Middle frontal gyrus (tissue), 1 donor: ENCODE data around the gene ADAMTS8.

Experiments used
- DNase-seq: peaks from one replicate; pipeline ENCODE4 v3.0.0-alpha.2; 2015; ENCODE audit warnings: low spot score; ENCODE audit errors: extremely low spot score

Gene ADAMTS8

GRCh38 chr11:130420478-130421198, 7.8 kb downstream of the ADAMTS8 start:
- DNase-seq: no peak

- DNase-seq: no peak
These were observed 9.7 kb downstream of the ADAMTS8 start for GRCh38 chr11:130418756-130419155.

DNA sequence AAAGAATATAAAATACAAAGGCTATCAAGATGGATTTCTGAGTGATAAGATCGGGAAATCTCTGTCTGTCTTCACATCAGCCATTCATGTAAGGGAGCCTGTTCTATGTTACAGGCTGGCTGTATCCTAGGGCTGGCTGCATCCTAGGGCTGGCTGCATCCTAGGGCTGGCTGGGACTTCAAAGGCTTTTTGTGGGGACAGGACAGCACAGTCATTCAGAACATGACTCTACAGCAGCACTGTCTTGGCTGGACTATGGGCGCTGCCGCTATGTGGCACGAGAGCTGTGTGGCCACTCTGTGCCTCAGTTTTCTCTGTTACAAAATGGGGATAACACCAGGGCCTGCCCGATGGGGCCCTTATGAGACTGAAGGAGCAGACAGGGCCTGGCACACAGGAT, 10.2 kb downstream of the ADAMTS8 start:
- no peak for DNase-seq

- DNase-seq: no peak
These were observed 11.5 kb downstream of the ADAMTS8 start for GRCh38 chr11:130416906-130417305.

GRCh38 chr11:130416530-130416882, 11.9 kb downstream of the ADAMTS8 start:
- DNase-seq: no peak

DNA sequence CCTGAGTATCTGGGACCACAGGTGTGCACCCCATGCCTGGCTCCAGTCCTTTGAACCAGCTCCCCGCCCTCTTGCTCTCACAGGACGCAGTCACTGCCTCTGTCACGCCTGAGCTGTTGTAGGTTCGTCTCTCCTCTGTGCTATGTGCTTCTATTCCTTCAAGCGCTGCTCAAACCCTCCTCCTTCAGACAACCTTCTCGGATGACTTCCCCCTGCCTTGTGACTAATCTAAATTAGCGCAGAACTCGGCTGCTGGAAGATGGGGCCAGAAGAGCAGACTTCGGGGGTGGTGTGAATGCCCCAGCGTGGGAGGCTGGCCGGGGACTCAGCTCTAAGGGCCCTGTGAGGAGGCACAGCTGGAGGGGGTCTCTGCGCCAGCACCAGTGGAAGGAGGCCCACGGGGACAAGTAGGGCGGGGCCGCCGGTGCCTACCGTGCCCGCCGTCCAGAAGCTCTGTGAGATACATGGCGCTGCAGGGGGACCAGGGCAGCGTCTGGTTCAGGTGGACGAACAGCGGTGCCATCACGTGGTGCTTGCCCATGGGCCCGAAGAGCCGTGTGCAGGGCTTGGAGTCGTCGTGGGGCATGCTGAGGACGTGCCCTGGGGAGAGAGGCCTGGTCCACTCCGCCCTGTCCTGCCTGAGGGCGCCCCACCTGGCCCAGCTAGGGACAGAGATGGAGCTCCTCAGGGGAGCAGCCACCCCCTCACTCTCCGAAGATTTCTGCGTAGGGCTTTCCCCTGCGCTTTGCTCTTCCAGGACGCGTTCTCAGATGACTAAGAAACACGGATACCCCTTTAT, 12.5 kb downstream of the ADAMTS8 start:
- no peak for DNase-seq

GRCh38 chr11:130414107-130415080, 14.0 kb downstream of the ADAMTS8 start:
- DNase-seq: no peak

- DNase-seq: no peak
These were observed 14.9 kb downstream of the ADAMTS8 start for GRCh38 chr11:130413405-130414106.

GRCh38 chr11:130411223-130411622, 17.2 kb downstream of the ADAMTS8 start:
- DNase-seq: no peak

DNA sequence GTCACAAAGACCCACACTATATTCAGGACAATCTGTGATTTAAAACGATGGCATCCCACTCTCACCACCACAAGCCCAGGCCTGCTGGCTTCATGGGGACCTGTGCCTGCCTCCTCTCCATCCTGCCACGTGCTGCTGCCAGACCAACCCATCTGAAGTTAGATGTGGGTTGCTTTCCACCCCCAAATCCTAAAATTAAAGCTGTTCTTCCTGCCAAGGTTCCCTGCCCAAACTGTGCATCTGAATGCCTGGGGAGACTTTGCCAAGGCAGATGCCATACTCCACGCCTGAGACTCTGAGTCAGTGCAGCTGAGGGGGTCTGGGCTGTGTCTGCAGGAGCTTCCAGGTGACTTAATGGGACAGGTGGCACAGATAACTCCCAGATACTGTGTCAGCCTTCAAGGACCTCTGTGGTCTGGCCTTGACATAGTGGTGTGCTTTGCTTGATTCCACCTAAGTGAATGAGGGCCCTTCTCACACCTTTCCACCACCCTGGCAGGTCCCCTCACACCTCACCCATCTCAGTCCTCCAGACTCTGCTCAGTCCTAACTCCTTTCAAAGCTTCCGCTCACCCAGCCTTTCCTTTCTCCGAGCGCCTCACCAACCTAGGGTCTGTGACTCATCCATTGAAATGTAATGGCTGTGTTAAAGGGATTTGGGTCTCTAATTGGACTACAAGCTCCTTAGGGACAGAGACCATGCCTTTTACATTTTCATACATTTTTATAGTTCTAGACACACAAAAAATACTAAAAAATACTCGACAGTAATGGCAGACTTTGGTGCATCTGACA, 18.6 kb downstream of the ADAMTS8 start:
- DNase-seq: peak; percentile 52

DNA sequence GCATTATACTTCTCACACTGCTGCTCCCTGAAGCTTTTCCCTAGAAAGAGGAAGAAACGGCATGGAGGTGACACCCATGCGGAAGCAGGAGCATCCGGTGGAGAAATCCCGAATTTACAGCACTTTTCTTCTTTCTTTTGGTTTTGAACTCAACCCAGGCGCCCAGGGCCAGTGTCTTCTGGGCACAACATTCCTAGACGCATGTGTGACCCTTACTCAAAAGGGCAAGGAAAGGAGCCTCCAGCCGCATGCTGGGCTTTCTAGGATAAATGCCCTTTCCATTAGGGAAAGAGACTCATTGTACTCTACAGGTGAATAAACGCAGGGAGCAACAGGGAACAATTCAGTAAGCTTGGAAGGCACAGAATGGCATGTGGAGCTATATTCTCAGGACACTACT, 19.5 kb downstream of the ADAMTS8 start:
- DNase-seq: no peak

DNA sequence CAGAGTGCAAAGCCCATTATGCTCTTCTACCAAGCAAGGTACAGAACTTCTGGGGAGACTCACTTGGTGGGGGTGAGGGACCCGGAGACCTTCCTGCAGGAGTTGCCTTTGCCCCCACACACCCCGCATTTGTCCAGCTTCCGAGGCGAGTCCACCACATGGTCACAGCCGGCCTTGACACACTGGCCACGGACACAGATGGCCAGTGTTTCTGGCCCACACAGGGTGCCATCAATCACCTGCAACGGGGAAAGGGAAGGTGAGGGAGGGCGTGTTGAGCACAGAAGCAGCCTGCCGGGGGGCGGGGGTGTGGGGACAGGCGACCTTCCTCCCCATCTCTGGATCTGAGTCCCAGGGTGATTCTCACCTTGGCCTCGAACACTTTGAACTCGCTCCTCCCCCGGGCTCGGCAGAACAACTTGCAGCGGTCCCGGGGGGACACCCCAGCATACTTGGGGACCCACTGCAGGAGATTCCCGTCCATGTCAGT, 20.0 kb downstream of the ADAMTS8 start:
- no peak for DNase-seq

DNA sequence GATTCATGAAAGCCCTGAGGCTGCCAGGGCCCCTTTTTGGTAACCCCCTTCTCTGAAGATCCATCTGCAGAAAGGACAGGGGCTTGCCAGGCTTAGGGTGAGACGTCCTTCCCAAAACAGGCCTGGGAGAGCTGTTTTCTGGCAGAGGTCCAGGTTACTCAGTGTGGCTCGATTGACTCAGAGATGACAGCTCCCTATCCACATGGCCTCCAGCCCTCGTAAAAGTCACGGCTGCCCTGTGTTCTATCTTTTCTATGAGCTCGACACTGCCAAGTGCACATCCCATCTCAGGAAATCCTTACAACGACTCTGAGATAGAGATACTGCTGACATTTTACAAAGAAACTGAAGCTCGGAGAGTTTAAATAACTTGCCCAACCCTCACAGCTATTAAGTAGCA, 20.4 kb downstream of the ADAMTS8 start:
- no peak for DNase-seq

DNA sequence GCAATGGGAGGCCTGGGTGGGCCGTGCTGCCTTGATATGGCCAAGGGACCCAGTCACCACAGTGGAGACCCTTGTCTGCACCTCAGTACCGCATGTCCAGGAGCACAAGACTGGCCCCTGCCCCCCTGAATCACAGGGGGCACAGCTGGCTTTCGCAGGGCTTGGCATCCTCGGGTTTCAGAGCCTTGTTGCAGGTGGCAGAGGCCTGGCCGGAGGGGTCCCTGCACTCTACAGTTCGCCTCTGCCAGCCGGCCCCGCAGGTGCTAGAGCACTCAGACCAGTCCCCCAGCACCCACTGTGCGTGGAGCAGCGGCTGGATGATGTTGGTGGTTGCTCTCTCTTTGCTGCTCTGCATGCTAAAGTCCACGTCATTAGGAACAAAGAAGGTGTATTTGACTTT, 23.0 kb downstream of the ADAMTS8 start:
- no peak for DNase-seq

DNA sequence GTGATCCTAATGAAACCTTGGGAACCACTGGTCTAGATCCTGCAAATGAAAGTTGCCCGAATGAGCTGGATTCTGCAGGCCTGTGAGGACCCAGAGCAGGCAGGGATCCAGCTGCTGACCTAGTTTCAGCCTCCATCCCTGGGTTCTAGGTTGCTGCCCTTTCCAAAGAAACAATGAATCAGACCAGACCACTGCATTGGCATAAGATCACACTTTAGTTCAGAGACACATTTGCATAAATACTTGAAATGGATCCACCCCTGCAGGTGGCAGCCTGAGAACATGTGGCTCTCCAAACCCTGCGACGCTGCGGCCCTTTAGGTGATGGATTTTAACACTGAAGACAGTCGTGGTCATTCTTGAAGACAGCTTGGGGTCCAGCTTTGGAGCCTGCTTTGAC, 23.7 kb downstream of the ADAMTS8 start:
- DNase-seq: no peak

DNA sequence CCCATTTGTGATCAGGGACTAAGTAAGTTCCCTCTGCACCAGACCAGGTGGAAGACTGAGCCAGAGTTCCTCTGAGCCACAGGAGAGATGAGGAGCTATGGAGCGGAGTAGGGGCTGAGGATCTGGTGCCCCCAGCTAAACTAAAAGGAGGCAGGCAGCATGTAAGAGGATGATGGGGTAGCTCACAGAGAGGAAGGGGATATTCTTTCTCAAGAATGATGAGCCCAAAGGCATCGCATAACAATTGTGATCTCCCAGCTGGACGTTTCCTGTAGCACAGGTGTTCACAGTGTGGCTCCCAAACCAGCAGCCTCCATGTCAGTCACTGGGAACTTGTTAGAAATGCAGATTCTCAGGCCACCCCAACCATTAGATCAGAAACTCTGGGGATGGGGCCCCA, 24.4 kb downstream of the ADAMTS8 start:
- no peak for DNase-seq

- DNase-seq: peak; percentile 33
These were observed 25.1 kb downstream of the ADAMTS8 start for GRCh38 chr11:130403271-130403804.

- no peak for DNase-seq
These were observed 25.8 kb downstream of the ADAMTS8 start for GRCh38 chr11:130402570-130402969.

DNA sequence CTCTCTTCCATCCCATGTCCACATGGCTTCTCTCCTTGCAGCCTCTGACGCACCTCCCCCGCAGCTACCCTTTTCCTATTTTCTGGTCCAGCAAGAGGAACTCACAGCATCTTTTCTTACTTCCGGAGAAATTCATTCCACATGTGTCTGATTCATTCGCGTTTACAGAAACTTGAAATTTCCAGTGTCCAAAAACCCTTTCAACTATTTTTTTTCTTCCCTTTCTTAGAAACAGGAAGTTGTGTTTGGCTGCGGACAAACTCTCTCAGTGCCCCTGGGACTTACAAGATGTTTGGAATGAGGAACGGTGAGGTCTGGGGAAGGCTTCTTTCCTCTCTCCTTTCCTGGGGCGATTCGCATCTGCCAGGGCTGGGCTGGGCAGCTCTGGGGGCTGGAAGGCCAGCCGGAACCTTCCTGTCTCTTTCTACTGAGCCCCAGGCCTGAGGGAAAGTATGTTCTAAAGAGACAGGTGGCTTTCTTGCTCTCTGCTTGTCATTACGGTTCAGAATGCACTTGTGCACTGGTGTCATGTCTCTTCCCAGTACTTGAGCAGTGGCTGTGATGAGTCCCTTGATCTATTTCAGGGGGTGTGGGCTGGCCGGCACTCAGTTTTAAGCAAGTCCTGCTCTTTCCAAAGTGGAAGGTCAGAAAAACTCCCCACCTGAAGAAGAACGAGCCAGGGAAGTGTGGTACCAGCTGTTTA, 27.5 kb downstream of the ADAMTS8 start:
- DNase-seq: no peak
